SKM-1 treated with dmso at 0.1 percent for 144 hours (cell line): Measurements from ENCODE around the gene PHOSPHO2.

ENCODE experiments used
- DNase-seq: peaks from one replicate; lab custom pipeline; 2025; ENCODE audit not compliant: unreplicated experiment; lab: John Stamatoyannopoulos, UW

The PHOSPHO2 gene

DNA sequence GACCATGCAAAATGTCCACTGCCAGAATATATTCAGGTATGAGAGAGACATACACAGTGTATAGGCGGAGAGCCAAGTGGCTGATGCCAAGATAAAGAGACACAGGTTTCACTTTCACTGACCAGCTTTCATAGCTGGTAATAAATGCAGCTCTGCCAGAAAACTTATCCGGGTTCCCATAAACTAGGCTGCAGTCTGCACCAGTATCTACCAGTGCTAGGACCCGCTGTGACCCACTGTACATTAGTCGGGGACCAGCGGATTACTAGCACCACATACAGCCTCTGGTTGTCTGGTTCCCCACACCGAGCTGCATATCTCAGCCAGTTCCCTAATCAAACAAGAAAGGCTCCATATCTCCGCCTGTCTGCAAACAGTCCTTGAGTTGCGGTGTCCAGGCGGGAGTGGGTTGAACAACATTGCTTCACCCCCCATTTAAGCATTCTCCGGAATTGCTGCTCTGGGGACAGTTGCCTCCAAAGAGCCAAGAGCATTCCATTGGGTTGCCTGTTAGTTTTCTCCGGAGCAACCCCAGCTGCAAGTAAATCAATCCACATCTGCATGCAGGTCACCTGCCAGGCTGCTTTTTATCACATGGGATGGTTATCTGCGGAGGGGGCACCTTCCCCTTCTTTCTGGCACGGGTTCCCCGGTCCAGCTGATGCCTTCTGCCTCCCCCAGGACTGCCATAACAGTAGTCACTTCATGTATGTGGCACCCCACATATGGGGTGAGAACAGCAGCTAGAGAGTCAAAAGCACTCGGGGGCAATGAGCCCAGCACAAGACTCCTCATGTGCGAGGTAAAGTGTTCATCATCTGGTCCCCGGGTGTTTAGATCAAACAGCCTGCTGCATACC is 21.3 kb downstream of the PHOSPHO2 start:
- DNase-seq = no peak

- no peak for DNase-seq
Observed at GRCh38 chr2:169716238-169716886, 22.1 kb downstream of the PHOSPHO2 start.

GRCh38 chr2:169716938-169717690 is 22.8 kb downstream of the PHOSPHO2 start:
- DNase-seq = no peak

DNA sequence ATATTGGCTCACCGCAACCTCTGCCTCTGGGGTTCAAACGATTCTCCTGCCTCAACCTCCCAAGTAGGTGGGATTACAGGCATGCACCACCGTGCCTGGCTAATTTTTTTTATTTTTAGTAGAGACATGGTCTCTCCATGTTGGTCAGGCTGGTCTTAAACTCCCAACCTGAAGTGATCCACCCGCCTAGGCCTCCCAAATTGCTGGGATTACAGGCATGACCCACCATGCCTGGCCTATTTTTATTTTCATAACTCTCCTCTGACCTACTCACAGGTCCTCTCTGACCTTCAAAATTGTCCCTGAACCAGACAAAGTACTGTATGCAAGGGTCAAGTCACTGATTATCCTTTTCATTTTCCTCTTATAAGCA is 23.4 kb downstream of the PHOSPHO2 start:
- no peak for DNase-seq

- DNase-seq = no peak
Observed at GRCh38 chr2:169718930-169719504, 24.7 kb downstream of the PHOSPHO2 start.

GRCh38 chr2:169721016-169721415 is 26.7 kb downstream of the PHOSPHO2 start:
- no peak for DNase-seq

DNA sequence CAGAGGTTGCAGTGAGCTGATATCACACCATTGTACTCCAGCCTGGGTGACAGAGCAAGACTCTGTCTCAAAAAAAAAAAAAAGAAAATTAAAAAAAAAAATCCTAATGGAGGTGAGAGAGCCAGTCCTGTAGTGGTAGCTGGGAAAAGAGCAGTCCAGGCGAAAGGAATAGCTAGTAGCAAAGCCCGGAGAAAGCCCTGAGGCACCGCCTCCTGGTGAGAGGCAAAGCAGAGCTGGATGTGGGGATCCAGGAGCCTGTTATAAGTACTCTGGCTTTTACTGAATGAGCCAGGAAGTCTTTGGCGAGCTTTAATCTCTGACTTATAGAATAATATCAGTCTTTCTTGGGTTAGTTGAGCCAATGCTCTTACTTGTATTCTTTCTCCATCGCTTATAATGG is 32.8 kb downstream of the PHOSPHO2 start:
- no peak for DNase-seq

DNA sequence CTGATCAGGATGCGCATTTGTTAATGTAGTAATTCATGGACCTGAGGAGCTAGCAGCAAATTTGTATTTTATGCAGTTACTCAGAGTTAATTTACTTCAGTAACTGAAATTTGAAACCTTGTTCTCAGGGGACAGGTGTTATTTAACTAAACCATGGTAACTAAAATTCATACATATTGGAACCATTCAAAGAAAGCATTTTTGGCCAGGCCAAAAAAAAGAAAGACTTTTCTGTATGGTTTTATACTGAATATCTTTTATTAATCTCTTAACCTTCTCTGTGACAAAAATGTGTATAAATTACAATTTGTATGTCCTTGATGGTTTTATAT is 35.0 kb downstream of the PHOSPHO2 start:
- no peak for DNase-seq

GRCh38 chr2:169732075-169732474 is 37.8 kb downstream of the PHOSPHO2 start:
- DNase-seq = no peak

- peak; percentile 22 for DNase-seq
Observed at GRCh38 chr2:169732583-169733358, 38.5 kb downstream of the PHOSPHO2 start.

DNA sequence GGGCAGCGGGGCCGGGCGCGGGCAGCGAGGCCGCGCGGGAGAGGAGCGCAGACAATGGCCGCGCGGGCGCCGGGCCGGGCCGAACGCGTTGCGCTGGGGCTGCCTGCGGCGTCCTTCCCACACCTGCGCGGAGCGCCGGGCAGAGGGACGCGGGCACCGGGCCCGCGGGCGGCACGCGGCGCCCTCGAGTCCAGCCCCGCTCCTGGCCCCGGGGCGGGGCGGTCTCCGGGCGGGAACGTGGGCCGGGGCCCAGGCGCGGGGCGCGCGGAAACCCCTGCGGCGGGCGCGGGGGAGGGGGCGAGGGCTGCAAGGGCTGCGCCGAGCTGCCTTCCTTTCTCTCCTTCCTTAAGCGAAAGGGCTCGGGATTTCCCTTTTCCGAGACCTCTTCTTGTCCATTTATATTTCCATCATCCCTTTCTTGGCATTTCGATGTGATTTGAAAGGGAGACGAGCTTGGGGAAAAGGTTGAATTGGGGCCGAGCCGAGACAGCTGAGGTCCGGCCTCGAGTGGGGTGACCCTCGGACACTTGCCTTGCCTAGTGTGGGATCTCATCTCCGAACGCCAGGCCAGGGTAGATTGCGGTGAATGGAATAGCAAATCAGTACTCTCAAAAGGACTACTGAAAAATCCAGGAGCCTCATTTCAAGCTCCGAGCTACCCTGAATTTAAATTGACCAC is 40.0 kb downstream of the PHOSPHO2 start:
- no peak for DNase-seq

- DNase-seq = no peak
Observed at GRCh38 chr2:169735623-169736022, 41.4 kb downstream of the PHOSPHO2 start.

GRCh38 chr2:169736902-169737301 is 42.6 kb downstream of the PHOSPHO2 start:
- DNase-seq = no peak

DNA sequence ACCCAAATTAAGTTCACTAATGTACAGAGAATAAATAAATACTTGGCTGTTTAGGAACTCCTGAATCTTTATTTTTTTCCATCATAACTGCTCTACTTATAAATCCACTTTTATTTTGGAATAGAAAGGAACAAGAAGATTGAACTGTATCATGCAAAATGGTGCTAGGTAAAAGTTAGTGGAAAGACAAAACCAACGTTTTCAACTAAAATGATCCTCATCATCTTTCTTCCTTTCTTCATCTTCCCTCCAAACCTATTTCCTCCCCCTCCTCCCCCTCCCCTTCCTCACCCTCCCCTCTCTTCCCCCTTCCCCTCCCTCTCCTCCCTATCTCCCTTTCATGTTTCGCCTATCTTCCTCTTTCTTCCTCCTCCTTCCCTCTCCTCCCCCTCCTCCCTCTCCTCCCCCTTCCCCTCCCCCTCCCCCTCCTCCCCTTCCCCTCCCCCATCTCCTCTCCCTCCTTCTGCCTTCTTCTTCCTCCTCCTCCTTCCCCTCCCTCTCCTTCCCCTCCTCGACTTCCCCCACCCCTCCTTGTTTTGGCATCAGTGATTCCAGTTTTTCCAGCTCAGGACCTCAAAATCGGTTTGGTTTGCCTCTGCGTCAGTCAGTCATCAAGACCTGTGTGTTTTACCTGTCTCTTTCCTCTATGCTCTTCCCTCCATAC is 44.4 kb downstream of the PHOSPHO2 start:
- no peak for DNase-seq

DNA sequence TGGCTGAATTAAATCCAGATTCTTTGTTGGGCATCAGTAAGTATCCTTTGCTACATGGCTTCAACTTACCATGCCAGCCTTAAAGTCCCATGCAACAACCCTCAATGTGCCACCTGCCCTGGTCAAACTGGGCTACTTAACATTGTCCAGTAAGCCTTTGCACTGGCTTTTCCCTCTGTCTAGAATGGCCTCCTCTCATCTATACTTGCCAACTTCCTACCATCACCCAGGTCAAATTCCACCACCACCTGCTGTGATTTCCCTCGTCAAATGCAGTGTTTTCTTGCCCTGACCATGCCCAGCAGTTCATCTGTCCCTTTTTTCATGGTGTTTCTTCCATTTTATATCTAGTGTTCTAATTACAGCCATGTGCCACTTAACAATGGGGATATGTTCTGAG is 45.1 kb downstream of the PHOSPHO2 start:
- DNase-seq = no peak

DNA sequence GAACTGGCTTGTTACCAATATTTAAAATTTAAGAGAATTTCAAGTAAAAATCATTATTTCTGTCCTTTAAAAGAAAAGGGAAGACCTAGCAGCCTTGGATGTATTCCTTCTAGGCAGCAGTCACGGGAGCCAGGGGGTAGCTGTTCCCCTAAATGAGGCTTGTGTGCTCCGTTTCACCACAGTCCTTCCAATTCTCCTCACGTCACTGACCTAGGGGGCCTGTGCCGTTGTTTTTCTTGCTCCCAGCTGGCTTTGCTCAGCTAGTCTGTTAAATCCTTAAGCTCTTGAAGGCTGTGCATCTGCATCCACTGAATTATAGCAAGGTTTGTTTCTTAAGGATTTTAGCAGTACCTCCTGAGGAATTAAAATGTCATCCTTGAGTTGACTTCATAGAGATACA is 49.3 kb downstream of the PHOSPHO2 start:
- DNase-seq = no peak

DNA sequence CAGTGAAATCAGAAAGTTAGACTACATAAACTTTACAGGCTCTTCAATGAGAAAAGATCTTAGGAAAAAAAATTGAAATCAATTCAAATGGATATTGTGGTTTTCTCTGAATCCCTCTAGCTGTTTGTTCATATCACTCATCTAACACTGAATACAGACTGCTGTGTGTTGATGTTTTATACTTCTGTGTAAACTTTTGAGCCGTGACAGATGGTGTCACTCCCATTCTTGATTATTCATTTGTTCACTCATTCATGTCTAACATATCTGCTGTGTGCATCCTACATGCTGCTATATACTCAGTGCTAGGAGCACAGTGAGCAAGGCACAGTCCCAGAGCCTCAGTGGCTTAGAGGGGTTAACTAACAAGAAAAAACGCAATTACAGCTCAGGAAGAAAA is 52.0 kb downstream of the PHOSPHO2 start:
- no peak for DNase-seq

DNA sequence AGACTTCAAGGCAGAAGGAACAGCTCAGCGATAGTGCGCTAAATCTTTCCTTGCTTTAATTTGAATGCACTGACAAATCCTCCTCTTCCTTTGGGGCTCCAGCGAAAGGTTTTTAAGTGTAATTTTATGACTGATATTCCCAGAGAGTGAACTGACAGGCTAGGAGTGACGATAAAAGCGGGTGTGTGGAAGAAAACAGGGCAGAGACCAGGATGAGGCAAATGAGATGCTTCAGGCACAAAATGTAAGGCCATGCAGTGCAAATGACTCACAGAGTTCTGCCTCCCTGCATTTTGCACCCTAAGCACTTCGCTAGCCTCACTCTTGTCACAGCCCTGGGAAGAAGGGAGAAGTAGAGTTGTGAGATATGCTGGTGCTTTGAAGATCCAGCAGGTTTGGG is 54.0 kb downstream of the PHOSPHO2 start:
- DNase-seq = no peak
